Measurements from ENCODE around the gene ABCC6. TPM values are rescaled to one million over a fixed set of nuclear protein-coding genes. Genes with fewer than 3 reads are reported as not detected.
"Not testable (repeated sequence)": the region's sequence is repeated elsewhere in the genome, so short reads cannot be mapped to it uniquely, and the experiment has no call there.

ABCC6 gene
- total and polyA plus RNA-seq, 2 donors (not counting 3 experiments of a cell fraction or from before 2014, with no cell fraction given), result 0.07 to 0.84 TPM

DNA sequence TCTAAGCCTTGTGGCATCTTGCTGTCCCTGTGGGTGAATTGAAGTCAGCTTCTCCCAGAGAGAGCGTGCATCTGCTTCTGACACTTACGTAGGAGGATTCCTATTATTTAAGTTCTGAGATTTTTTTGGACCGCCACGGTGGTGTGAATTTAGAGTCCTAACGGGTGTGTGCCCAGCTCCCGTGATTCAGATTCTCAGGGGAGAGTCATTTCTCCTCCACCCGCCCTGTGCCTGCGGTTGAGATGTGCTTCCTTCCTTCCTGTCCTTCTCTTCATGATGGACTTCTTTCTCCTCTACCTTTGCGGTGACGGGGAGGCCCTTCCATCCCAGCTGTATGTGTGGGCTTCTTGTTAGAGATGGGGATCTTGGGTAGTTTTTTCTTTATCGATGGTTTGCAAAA, 20.6 kb upstream of the ABCC6 start:
- BruUV-seq (replicated peaks); H3K4me3 ChIP-seq (replicated peaks in 1 of 3; ENCODE audit: insufficient read depth in 1 of 3, low read depth in 1 of 3, low read length in 3 of 3); H3K9me1 ChIP-seq (replicated peaks; ENCODE audit: control insufficient read depth, extremely low read depth, insufficient read depth, low read length); H3K27me3 ChIP-seq (ENCODE audit: control insufficient read depth in 2 of 2, insufficient read depth in 2 of 2, low read length in 2 of 2); FAIRE-seq; H2AFZ ChIP-seq (ENCODE audit: low read depth, low read length); H3K4me1 ChIP-seq (ENCODE audit: control insufficient read depth, extremely low read depth, insufficient read depth, low read length); H3K4me2 ChIP-seq (ENCODE audit: insufficient read depth, low read length); dilution Hi-C loops (cut with MboI; ENCODE audit: extremely low pct_ligation_motif_present, low sequenced_read_pairs); H3K9me3 ChIP-seq (replicated peaks; ENCODE audit: control insufficient read depth, insufficient read depth, low read length); H4K20me1 ChIP-seq (replicated peaks; ENCODE audit: control insufficient read depth, extremely low read depth, insufficient read depth, low read length); H3K79me2 ChIP-seq (ENCODE audit: control insufficient read depth, insufficient read depth, low read length); H3K9ac ChIP-seq (replicated peaks; ENCODE audit: extremely low read depth, insufficient read depth, low read length); H3K36me3 ChIP-seq (ENCODE audit: control insufficient read depth in 2 of 2, extremely low read depth in 1 of 2, insufficient read depth in 2 of 2, low read length in 2 of 2); CTCF ChIA-PET; H3K27ac ChIP-seq (ENCODE audit: insufficient read depth, low read depth, low read length); POLR2A ChIA-PET; DNase-seq (ENCODE audit: low read depth, low spot score); intact Hi-C loops (cut with micrococcal nuclease): not testable (repeated sequence)

DNA sequence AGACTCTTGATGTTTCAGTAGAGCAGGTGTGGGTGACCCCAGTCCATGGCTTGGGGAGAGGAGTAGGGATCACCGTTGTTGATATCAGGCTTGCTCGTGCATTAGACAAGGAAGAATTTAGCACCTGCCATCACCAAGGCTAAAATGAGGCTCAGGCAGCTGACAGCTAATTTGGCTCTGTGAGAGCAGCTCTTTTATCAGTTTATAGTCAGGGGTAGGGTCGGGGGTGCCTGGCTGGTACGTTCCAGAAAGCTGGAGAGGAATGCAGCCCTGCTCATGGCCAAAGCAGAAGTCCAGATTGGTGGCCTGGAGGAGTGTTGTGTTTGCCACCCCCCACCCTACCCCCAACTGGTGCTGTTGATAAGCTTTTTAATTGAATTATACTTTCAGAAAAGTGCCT, 17.4 kb upstream of the ABCC6 start:
- H3K27me3 ChIP-seq (ENCODE audit: control insufficient read depth in 2 of 2, insufficient read depth in 2 of 2, low read length in 2 of 2); H2AFZ ChIP-seq (ENCODE audit: low read depth, low read length); BruUV-seq (replicated peaks); H3K4me3 ChIP-seq (replicated peaks in 1 of 3; ENCODE audit: insufficient read depth in 1 of 3, low read depth in 1 of 3, low read length in 3 of 3); DNase-seq (ENCODE audit: low read depth, low spot score); H3K27ac ChIP-seq (ENCODE audit: insufficient read depth, low read depth, low read length); H4K20me1 ChIP-seq (replicated peaks; ENCODE audit: control insufficient read depth, extremely low read depth, insufficient read depth, low read length); H3K36me3 ChIP-seq (ENCODE audit: control insufficient read depth in 2 of 2, extremely low read depth in 1 of 2, insufficient read depth in 2 of 2, low read length in 2 of 2); POLR2A ChIA-PET; H3K9me3 ChIP-seq (replicated peaks; ENCODE audit: control insufficient read depth, insufficient read depth, low read length); H3K4me2 ChIP-seq (ENCODE audit: insufficient read depth, low read length); CTCF ChIA-PET; dilution Hi-C loops (cut with MboI; ENCODE audit: extremely low pct_ligation_motif_present, low sequenced_read_pairs); H3K79me2 ChIP-seq (ENCODE audit: control insufficient read depth, insufficient read depth, low read length); H3K9me1 ChIP-seq (replicated peaks; ENCODE audit: control insufficient read depth, extremely low read depth, insufficient read depth, low read length); H3K4me1 ChIP-seq (ENCODE audit: control insufficient read depth, extremely low read depth, insufficient read depth, low read length); FAIRE-seq; H3K9ac ChIP-seq (replicated peaks; ENCODE audit: extremely low read depth, insufficient read depth, low read length); intact Hi-C loops (cut with micrococcal nuclease): not testable (repeated sequence)

DNA sequence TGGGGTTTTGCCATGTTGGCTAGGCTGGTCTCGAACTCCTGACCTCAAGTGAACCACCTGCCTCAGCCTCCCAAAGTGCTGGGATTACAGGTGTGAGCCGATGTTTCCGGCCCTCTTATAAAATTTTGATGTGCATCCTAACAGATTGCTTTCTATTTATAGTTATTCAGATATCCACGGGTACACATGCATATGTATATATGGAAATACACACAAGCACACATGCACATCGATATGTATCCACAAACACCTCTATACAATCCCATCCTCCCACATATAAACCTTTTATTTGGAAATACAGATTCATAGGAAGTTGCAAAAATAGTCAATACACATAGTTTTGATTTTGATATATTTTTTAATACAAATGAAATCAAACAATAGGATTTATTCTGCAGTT, 14.4 kb upstream of the ABCC6 start:
- H3K9me3 ChIP-seq (replicated peaks; ENCODE audit: control insufficient read depth, insufficient read depth, low read length); H3K4me3 ChIP-seq (replicated peaks in 1 of 3; ENCODE audit: insufficient read depth in 1 of 3, low read depth in 1 of 3, low read length in 3 of 3); FAIRE-seq; dilution Hi-C loops (cut with MboI; ENCODE audit: extremely low pct_ligation_motif_present, low sequenced_read_pairs); BruUV-seq (replicated peaks); H3K79me2 ChIP-seq (ENCODE audit: control insufficient read depth, insufficient read depth, low read length); H3K4me1 ChIP-seq (ENCODE audit: control insufficient read depth, extremely low read depth, insufficient read depth, low read length); CTCF ChIA-PET; H3K9ac ChIP-seq (replicated peaks; ENCODE audit: extremely low read depth, insufficient read depth, low read length); H4K20me1 ChIP-seq (replicated peaks; ENCODE audit: control insufficient read depth, extremely low read depth, insufficient read depth, low read length); POLR2A ChIA-PET; H3K9me1 ChIP-seq (replicated peaks; ENCODE audit: control insufficient read depth, extremely low read depth, insufficient read depth, low read length); H2AFZ ChIP-seq (ENCODE audit: low read depth, low read length); H3K27ac ChIP-seq (ENCODE audit: insufficient read depth, low read depth, low read length); H3K36me3 ChIP-seq (ENCODE audit: control insufficient read depth in 2 of 2, extremely low read depth in 1 of 2, insufficient read depth in 2 of 2, low read length in 2 of 2); H3K27me3 ChIP-seq (ENCODE audit: control insufficient read depth in 2 of 2, insufficient read depth in 2 of 2, low read length in 2 of 2); intact Hi-C loops (cut with micrococcal nuclease); H3K4me2 ChIP-seq (ENCODE audit: insufficient read depth, low read length); DNase-seq (ENCODE audit: low read depth, low spot score): not testable (repeated sequence)

DNA sequence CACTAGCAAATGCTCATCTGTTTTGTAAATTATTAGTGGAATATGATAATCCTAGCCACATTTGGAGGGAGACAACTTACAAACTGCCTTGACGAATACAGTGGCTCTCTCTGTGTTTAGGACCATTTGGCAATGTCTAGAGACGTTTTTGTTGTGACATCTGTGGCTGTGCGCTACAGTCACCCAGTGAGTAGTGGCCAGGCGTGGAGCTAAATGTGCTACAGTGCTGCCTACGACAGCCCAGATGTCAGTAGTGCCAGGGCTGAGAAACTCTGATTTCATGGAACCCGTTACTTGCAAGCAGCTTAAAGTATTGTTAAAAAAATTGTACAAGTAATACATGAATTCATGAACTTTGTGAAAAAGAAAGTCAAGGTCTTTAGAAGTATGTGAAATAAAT, 13.8 kb upstream of the ABCC6 start:
- H3K9me1 ChIP-seq (replicated peaks; ENCODE audit: control insufficient read depth, extremely low read depth, insufficient read depth, low read length); H3K4me2 ChIP-seq (ENCODE audit: insufficient read depth, low read length); H3K27ac ChIP-seq (ENCODE audit: insufficient read depth, low read depth, low read length); H4K20me1 ChIP-seq (replicated peaks; ENCODE audit: control insufficient read depth, extremely low read depth, insufficient read depth, low read length); DNase-seq (ENCODE audit: low read depth, low spot score); H3K9ac ChIP-seq (replicated peaks; ENCODE audit: extremely low read depth, insufficient read depth, low read length); H3K4me3 ChIP-seq (replicated peaks in 1 of 3; ENCODE audit: insufficient read depth in 1 of 3, low read depth in 1 of 3, low read length in 3 of 3); dilution Hi-C loops (cut with MboI; ENCODE audit: extremely low pct_ligation_motif_present, low sequenced_read_pairs); intact Hi-C loops (cut with micrococcal nuclease); POLR2A ChIA-PET; CTCF ChIA-PET; H3K4me1 ChIP-seq (ENCODE audit: control insufficient read depth, extremely low read depth, insufficient read depth, low read length); BruUV-seq (replicated peaks); H2AFZ ChIP-seq (ENCODE audit: low read depth, low read length); H3K36me3 ChIP-seq (ENCODE audit: control insufficient read depth in 2 of 2, extremely low read depth in 1 of 2, insufficient read depth in 2 of 2, low read length in 2 of 2); FAIRE-seq; H3K79me2 ChIP-seq (ENCODE audit: control insufficient read depth, insufficient read depth, low read length); H3K9me3 ChIP-seq (replicated peaks; ENCODE audit: control insufficient read depth, insufficient read depth, low read length); H3K27me3 ChIP-seq (ENCODE audit: control insufficient read depth in 2 of 2, insufficient read depth in 2 of 2, low read length in 2 of 2): not testable (repeated sequence)

All from endothelial cell of umbilical vein (primary cell).